Esophagus muscularis mucosa (tissue), 4 donors: ENCODE results near the gene HEATR3. TPM values are rescaled to one million over a fixed set of nuclear protein-coding genes. Genes with fewer than 3 reads are reported as not detected.

Source experiments
- DNase-seq: peaks from one replicate; pipeline ENCODE4 v3.0.0-alpha.2; 2017; ENCODE audit errors: extremely low spot score
- H3K27ac ChIP-seq, 4 donors: fragments of 200-600 bp; sonication (generic); replicated peaks in 1 of 4; 1 replicate in 3 of 4; 2 replicates in 1 of 4; pipeline ENCODE4 v1.5.1; 2016 to 2019; ENCODE audit warnings: mild to moderate bottlenecking in 1 of 4
- H3K27me3 ChIP-seq, 4 donors: fragments of 200-600 bp; sonication (generic); one replicate each; pipeline versions ENCODE4 v1.5.1 to v1.6.0; 2016 to 2019
- H3K36me3 ChIP-seq, 4 donors: fragments of 200-600 bp; sonication (generic); one replicate each; pipeline ENCODE4 v1.5.1; 2016 to 2019
- H3K4me1 ChIP-seq, 4 donors: fragments of 200-600 bp; sonication (generic); one replicate each; pipeline ENCODE4 v1.5.1; 2016 to 2019
- H3K4me3 ChIP-seq, 4 donors: fragments of 200-600 bp; sonication (generic); 1 replicate in 2 of 4; 2 replicates in 2 of 4; pipeline ENCODE4 v1.5.1; 2016 to 2019; ENCODE audit warnings: mild to moderate bottlenecking in 4 of 4, moderate library complexity in 1 of 4
- H3K9me3 ChIP-seq, 4 donors: fragments of 200-600 bp; sonication (generic); 1 replicate in 3 of 4; 2 replicates in 1 of 4; pipeline ENCODE4 v1.5.1; 2016 to 2019
- CTCF ChIP-seq, 3 experiments: fragments of 200-600 bp in 2 of 3; fragments of 450-650 bp in 1 of 3; sonication (generic) in 2 of 3; IDR thresholded peaks; one replicate each; pipeline ENCODE4 v1.5.1; 2017 to 2019; ENCODE audit warnings: antibody characterized with exemption in 3 of 3, mild to moderate bottlenecking in 2 of 3, moderate library complexity in 1 of 3
- EP300 ChIP-seq: sonication (generic); formaldehyde crosslinking; IDR thresholded peaks from one replicate; pipeline ENCODE4 v1.6.1; 2017; ENCODE audit warnings: antibody characterized with exemption
- POLR2A ChIP-seq: fragments of 450-650 bp; IDR thresholded peaks from one replicate; pipeline ENCODE4 v1.6.1; 2017; ENCODE audit warnings: antibody characterized with exemption, moderate library complexity, mild to moderate bottlenecking, low read depth
- POLR2AphosphoS5 ChIP-seq, 2 donors: sonication (generic); formaldehyde crosslinking; IDR thresholded peaks; one replicate each; pipeline ENCODE4 v1.6.1; 2017; ENCODE audit warnings: antibody characterized with exemption in 2 of 2
- WGBS: methylation state at CpG from one replicate; pipeline ENCODE4 v1.1.5; 2018; 5-methylcytosine and 5-hydroxymethylcytosine counted together
- intact Hi-C: fragments of 100-400 bp; cut with DNase I; formaldehyde crosslinking; loops from one replicate; pipeline ENCODE4 v1.15.1; 2023
- total RNA-seq, 4 donors: library from RNA; depleted of rRNA; stranded (reverse); fragments of >200 nt; gene quantifications; one replicate each; pipeline versions ENCODE4 v1.1.0 to v1.2.1, GENCODE V29; 2016

The HEATR3 gene
- total RNA-seq, 4 donors from 2014 or later, result 10.0 to 25.7 (median 12.4) TPM

GRCh38 chr16:50096791-50097190, 31.0 kb downstream of the HEATR3 start:
- intact Hi-C loops, result no loop called here
- H3K27me3 ChIP-seq, result no peaks in the 10 kb centered on the region
- peaks cover 14 to 72% (median 48%) of the 10 kb centered on the region in 4 donors for H3K36me3 ChIP-seq
- H3K4me1 ChIP-seq, result no peaks in the 10 kb centered on the region
- WGBS, result 79% methylated on average over 3 of the region's 3 CpGs
- DNase-seq, result no peak
- TF ChIP-seq CTCF (IDR thresholded peaks at IDR 0.05), result no peak
- no peak for TF ChIP-seq EP300
- no peak for TF ChIP-seq POLR2AphosphoS5 (IDR thresholded peaks at IDR 0.05)
- no peak for TF ChIP-seq POLR2A
- no peak overlapping the region for H3K4me3 ChIP-seq
- H3K27ac ChIP-seq, result no peak overlapping the region
- no peaks in the 10 kb centered on the region for H3K9me3 ChIP-seq

DNA sequence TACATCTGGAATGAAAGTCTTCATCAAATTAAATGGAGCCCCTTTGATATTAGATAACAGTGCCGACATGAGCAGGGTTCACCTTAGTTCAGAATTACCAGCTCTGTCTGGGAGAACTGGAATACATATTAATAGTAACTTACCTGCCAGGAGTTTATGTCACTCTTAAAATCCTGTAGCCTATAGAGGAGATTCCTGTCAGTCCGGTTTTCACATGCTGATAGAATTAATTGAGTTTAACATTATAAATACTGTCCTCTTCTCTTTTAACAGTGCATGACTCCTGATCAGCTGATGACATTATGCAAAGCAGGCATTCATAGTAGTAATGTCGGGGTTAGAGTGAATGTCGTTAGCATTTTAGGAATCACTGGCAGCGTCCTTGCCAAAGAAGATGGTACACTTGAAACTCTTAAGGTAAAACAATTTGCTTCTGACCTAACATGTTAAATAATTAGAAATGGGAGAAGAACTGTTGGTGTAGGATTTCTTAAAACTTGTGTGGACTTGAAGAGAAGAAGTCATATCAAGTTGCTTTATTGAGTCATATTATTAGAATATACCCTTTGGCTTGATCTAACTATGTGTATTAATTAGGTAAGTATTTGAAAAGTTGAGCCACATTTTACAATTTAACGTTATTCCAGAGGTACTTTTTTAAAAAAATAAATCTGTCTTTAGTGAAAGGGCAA, 34.3 kb downstream of the HEATR3 start:
- Histone ChIP-seq H3K27ac (no peak overlapping the region), H3K4me3 (no peak overlapping the region)
- WGBS, result 91% methylated on average over 6 of the region's 6 CpGs

DNA sequence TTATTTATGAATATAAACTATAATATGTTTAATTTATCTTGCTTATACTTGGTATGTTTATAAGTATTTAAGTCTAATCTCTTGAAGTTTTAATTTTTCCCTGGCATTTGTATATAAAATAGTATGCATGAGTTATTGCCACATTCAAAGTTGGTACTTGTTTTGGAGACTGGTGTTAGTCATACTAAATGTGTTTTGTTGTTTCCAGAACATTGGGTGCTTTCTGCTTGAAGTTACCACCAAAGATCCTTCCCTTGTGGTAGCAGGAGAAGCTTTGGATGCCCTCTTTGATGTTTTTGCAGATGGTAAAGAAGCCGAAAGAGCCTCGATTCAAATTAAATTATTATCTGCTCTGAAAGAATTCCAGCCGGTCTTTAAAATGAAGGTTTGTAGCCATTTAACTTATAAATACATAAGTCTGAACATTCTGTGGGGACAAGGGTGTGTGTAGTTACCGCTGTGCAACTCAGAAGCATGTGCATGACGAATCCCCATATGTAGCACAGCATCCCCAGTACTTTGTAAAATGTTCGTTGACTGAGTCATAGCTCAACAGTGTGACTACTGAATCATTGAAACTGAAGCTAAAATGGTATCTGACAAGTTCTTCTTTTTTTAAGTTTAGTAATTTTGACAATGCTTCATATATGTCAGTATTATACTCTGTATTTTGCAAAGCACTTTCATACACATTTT, 36.4 kb downstream of the HEATR3 start:
- TF ChIP-seq POLR2AphosphoS5 (IDR thresholded peaks at IDR 0.05) (no peak), CTCF (IDR thresholded peaks at IDR 0.05) (no peak), EP300 (no peak), POLR2A (no peak)
- H3K4me3 ChIP-seq, result no peak overlapping the region
- no peaks in the 10 kb centered on the region for H3K4me1 ChIP-seq
- no peak for DNase-seq
- H3K9me3 ChIP-seq, result no peaks in the 10 kb centered on the region
- H3K36me3 ChIP-seq, result peaks cover 47 to 82% (median 71%) of the 10 kb centered on the region in 4 donors
- no peaks in the 10 kb centered on the region for H3K27me3 ChIP-seq
- H3K27ac ChIP-seq, result no peak overlapping the region
- intact Hi-C loops, result no loop called here
- 97% methylated on average over 6 of the region's 6 CpGs for WGBS

More for the DNA sequence above, 34.3 kb downstream of the HEATR3 start:
- Histone ChIP-seq H3K36me3 (peaks cover 40 to 80% (median 65%) of the 10 kb centered on the region in 4 donors), H3K4me1 (no peaks in the 10 kb centered on the region), H3K9me3 (no peaks in the 10 kb centered on the region), H3K27me3 (no peaks in the 10 kb centered on the region)
- intact Hi-C loops, result no loop called here
- DNase-seq, result no peak
- TF ChIP-seq POLR2A (no peak), CTCF (IDR thresholded peaks at IDR 0.05) (no peak), POLR2AphosphoS5 (IDR thresholded peaks at IDR 0.05) (no peak), EP300 (no peak)

GRCh38 chr16:50103764-50104163, 38.0 kb downstream of the HEATR3 start:
- WGBS, result 80% methylated on average over 5 of the region's 5 CpGs
- Histone ChIP-seq H3K9me3 (no peaks in the 10 kb centered on the region), H3K36me3 (peaks cover 47 to 86% (median 71%) of the 10 kb centered on the region in 4 donors), H3K27ac (no peak overlapping the region), H3K27me3 (no peaks in the 10 kb centered on the region), H3K4me1 (no peaks in the 10 kb centered on the region), H3K4me3 (no peak overlapping the region)
- no peak for DNase-seq
- intact Hi-C loops, result no loop called here
- TF ChIP-seq EP300 (no peak), POLR2A (no peak)

GRCh38 chr16:50114357-50115129, 48.8 kb downstream of the HEATR3 start:
- Histone ChIP-seq H3K9me3 (no peaks in the 10 kb centered on the region), H3K4me1 (no peaks in the 10 kb centered on the region), H3K27me3 (no peaks in the 10 kb centered on the region), H3K27ac (no peak overlapping the region), H3K4me3 (no peak overlapping the region), H3K36me3 (no peaks in the 10 kb centered on the region)
- TF ChIP-seq EP300, result no peak
- intact Hi-C loops, result no loop called here
- DNase-seq, result no peak
- WGBS, result 78% methylated on average over 8 of the region's 8 CpGs
